ENCODE data around the gene RASAL2.

Gene RASAL2

GRCh38 chr1:178266619-178267066 is 172.7 kb downstream of the RASAL2 start:
- TF ChIP-seq ZFX (IDR thresholded peaks at IDR 0.05; ENCODE audit: borderline replicate concordance) (no peak), CTCF (IDR thresholded peaks at IDR 0.05) (no peak)
- no peak overlapping the region for H3K27ac ChIP-seq

DNA sequence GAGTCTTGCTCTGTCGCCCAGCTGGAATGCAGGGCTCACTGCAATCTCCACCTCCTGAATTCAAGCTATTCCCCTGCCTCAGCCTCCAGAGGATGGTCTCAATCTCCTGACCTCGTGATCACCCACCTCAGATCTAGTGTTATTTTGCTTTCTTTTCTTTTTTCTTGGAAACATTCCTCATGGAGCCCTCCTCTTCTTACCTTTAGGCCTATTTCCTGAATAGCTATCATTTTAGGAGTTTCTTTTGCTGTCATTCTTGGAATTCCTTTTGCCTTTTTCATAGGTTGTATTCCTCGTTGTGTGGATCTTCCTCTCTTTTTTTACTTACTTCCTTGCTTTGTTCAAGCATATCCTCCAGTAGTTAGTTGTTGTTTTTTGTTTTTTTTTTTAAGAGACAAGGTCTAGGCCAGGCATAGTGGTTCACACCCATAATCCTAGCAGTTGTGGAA is 173.8 kb downstream of the RASAL2 start:
- no peak for TF ChIP-seq ZFX (IDR thresholded peaks at IDR 0.05; ENCODE audit: borderline replicate concordance)
- no peak overlapping the region for H3K27ac ChIP-seq

DNA sequence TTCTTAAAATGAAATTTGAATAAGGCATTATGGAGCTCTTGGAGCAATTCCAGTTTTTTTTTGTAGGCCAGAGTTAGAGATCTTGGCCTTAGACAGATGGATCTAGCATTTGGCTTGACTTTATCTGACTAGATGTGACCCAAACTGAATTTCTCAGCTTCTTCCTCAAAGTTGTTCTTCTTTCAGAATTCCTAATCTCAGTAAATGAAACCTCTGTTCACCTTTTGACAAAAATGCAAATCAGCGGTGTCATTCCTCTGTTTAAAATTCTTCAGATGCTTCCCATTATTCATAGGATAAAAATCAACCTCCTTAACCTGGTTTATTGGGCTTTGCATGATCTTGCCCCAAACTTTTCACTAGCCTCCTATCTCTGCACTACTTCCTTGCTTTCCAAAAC is 177.6 kb downstream of the RASAL2 start:
- no peak for TF ChIP-seq CTCF (IDR thresholded peaks at IDR 0.05)
- no peak for TF ChIP-seq ZFX (IDR thresholded peaks at IDR 0.05; ENCODE audit: borderline replicate concordance)
- H3K27ac ChIP-seq = no peak overlapping the region

DNA sequence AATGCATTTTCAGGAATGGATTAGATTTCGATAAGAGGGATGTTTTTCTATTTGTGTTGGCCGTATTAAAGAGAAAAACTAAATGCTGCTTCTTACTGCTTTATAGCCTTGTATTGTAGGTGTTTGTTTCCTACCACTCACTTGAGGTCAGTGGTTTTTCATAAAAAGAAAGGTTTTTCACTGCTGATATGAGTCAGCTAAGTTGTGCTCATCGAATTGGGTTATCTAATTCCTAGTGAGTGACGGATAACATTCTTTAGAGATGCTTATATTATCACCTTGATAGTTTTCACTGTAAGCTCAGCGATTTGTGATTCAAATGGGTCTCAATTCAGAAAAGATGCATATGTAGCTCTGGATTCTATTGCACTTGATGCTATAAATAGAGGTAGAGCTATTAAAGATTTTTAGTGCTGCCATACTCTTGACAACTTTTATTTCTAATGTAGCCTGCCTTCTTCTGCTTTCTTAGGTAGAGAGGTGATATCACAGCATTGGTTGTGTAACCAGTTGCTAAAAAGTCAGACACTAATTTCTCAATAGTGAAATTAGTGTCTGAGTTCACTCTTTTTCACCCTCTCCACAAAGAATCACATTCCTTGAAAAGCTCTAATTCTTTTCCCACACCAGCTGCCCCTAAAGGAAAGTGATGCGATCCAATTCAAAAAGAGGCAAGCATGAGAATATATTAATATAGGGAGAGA is 180.0 kb downstream of the RASAL2 start:
- no peak overlapping the region for H3K27ac ChIP-seq
- TF ChIP-seq ZFX (IDR thresholded peaks at IDR 0.05; ENCODE audit: borderline replicate concordance) = no peak
- TF ChIP-seq CTCF (IDR thresholded peaks at IDR 0.05) = no peak

GRCh38 chr1:178275049-178275448 is 181.1 kb downstream of the RASAL2 start:
- TF ChIP-seq CTCF (IDR thresholded peaks at IDR 0.05) (no peak), ZFX (IDR thresholded peaks at IDR 0.05; ENCODE audit: borderline replicate concordance) (no peak)
- H3K27ac ChIP-seq = no peak overlapping the region

DNA sequence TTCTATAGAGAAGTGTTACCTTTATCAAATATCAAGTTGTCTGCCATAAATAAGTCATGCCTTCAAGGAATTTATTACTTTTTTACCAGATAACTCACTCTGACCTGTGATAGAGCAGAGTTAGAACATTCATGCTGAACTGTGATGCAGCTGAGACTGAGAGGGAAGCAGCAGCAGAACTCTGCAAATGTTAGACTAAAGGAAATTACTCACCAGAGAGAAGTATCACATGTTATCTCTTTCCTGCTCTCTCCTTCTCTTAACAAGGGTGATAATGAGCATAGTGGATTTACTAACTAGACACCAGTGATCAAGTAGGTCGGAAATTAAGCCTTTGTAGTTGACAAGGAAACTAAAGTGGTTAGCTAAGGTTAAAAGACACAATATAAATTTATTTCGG is 181.6 kb downstream of the RASAL2 start:
- no peak for TF ChIP-seq CTCF (IDR thresholded peaks at IDR 0.05)
- no peak for TF ChIP-seq ZFX (IDR thresholded peaks at IDR 0.05; ENCODE audit: borderline replicate concordance)
- no peak overlapping the region for H3K27ac ChIP-seq

DNA sequence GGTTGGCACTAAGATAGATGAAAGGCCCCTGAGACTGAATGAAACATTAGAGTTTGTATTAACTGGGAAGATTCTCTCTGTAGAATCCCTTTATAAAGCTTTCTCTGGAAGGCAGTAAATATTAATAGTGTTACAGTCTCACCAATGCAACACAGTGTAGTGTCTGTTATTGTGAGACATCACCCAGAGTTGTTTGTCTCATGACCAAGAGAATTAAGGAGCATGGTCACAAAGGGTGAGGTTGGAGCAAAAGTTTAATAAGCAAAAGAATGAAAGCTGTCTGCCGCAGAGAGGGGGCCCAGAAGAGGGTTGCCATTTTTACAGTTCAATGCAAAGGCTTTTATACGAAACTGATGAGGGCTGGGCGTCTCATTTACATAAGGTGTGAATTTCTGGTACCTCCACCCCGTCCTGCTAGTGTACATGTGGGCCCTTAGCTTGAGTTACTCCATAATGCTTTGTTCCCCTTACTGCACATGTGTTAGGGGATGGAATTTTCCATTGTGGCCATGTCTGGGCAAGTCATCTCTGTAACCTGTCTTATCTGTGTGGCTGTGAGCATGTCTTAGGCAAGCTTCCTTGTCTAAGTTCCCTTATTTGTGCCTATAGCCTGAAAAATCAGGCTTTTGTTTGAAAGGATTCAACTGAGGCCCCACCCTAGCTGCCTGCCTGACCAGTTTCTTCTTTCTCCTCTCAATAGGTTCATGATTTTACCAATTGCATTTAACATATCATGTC is 184.1 kb downstream of the RASAL2 start:
- TF ChIP-seq CTCF (IDR thresholded peaks at IDR 0.05) = no peak
- no peak for TF ChIP-seq ZFX (IDR thresholded peaks at IDR 0.05; ENCODE audit: borderline replicate concordance)
- no peak overlapping the region for H3K27ac ChIP-seq

Measured in 22Rv1 (cell line).